Ishikawa (cell line): Measurements from ENCODE around the gene LSAMP.

Experiments used
- YY1 ChIP-seq: IDR thresholded peaks from 2 replicates; pipeline ENCODE4 v1.6.1; 2012; ENCODE audit warnings: low read depth
- ZBTB7A ChIP-seq: IDR thresholded peaks from 2 replicates; pipeline ENCODE4 v1.6.1; 2012; ENCODE audit warnings: low read depth

- TF ChIP-seq ZBTB7A (no peak), YY1 (no peak)
Measured at GRCh38 chr3:116470605-116471197, 25.4 kb upstream of the LSAMP start.
